Activated naive CD4-positive, alpha-beta T cell (primary cell): Measurements from ENCODE around the gene SKAP1.

ENCODE experiments used
- DNase-seq, 4 experiments: peaks; one replicate each; lab custom pipeline; 2025; lab: John Stamatoyannopoulos, UW

Gene SKAP1

GRCh38 chr17:48241770-48242497, 188.1 kb downstream of the SKAP1 start:
- no peak for DNase-seq

- DNase-seq, result no peak
These were observed 188.9 kb downstream of the SKAP1 start for GRCh38 chr17:48241131-48241591.

GRCh38 chr17:48240562-48241130, 189.4 kb downstream of the SKAP1 start:
- no peak for DNase-seq

DNA sequence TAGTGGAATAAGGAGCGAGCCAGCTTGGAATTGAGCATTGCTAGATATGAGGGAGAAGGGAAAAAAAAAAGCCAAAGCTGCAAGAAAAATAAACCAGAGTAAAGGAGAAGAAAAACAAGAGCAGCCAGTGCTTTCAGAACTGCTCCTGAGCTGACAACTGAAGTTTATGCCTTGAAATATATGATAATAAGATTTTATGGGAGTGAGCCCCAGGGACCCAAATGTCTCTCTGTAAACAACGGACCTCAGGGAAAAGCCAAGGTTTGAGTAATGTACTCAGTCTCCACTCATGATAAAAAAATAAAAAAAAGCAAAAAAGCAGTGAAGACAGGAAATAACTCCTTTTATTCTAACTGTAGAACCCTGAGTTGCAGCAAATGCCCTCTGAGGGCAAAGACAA, 189.9 kb downstream of the SKAP1 start:
- DNase-seq, result no peak

GRCh38 chr17:48239603-48239995, 190.4 kb downstream of the SKAP1 start:
- DNase-seq, result no peak

GRCh38 chr17:48238933-48239602, 190.9 kb downstream of the SKAP1 start:
- DNase-seq, result no peak

DNA sequence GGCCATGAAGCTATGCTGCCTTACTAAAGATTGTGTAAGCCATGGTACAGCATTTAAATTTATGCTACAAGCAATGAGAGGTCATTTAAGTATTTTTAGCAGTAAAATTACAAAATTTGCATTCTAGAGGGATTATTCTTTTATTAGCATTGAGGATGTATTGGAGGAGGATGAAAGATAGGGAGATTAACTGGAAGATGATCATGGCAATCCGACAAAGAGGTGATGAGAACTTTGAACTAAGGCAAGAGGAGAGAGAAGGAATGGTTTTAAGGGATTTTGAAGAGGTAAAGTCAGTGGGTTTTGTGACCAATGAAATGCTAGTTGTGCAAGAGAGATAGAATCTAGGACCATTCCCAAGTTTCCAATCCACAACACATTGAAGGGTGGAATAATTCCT, 192.6 kb downstream of the SKAP1 start:
- no peak for DNase-seq

- no peak for DNase-seq
These were observed 193.3 kb downstream of the SKAP1 start for GRCh38 chr17:48236681-48237134.

DNA sequence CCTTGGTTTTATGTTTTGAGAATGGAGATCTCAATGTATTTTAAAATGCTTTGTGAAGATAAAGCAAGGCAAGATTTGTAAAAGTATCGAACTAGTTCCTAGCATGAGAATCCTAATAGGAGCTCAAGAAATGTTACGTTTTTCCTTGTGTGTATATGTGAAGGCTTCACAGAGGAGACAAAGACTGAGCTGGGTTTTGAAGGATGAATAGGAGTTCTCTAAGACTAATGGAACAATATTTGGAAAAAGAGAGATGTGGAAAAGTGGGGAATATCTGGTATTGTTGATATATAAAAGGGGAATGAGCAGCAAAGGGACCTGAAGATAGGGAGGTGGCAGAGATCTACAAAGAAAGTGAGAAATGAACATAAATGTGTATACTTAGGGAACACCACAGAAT, 195.1 kb downstream of the SKAP1 start:
- DNase-seq, result no peak

GRCh38 chr17:48231995-48232959, 197.7 kb downstream of the SKAP1 start:
- DNase-seq, result no peak

- no peak for DNase-seq
These were observed 200.1 kb downstream of the SKAP1 start for GRCh38 chr17:48229936-48230335.

- DNase-seq, result no peak
These were observed 201.3 kb downstream of the SKAP1 start for GRCh38 chr17:48228720-48229119.

GRCh38 chr17:48225725-48226567, 204.1 kb downstream of the SKAP1 start:
- no peak for DNase-seq

- no peak for DNase-seq
These were observed 206.1 kb downstream of the SKAP1 start for GRCh38 chr17:48223945-48224344.

DNA sequence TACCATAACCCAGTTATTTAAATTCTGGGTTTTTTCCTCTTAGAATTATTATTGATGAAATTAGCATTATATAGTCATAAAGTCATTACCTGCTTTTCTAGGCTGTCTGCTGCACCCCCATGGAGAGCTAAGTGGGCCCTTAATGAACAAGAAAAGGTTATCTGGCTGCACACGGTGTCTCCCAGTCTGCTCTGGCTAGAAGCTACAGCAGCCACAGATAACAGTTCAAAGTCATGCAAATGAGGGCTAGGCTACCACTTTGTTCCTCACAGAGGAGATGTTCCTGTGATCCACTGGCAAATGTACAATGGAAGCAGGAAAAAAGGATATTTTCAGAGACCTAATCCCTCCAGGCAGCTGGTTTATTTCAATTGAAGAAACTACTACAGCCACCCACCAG, 210.4 kb downstream of the SKAP1 start:
- no peak for DNase-seq

DNA sequence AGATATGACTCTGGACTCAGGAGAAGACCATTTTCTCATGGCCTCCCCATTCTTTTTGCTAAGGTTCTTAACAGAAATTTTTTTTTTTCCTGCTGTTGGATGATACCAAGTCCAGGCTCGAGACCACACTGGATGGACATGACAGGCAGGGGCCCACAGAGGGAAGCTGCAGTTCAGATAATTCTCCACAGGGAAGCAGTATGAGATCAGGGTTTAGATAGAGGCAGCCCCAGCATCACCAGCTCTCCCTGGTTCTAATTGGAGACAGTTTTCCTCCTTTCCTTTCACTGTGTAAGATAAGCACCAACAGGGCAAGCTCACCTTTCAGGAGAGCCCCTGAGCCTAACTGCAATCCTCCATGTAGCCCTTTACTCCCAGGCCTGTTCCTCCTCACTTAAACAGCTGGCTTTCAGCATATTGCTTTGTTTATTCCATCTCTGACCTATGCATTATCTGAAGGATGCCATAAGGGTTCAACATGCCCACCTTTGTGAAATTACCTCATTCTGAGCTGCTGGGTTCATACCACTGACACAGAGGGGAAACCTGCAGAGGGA, 214.4 kb downstream of the SKAP1 start:
- DNase-seq, result no peak

- no peak for DNase-seq
These were observed 216.2 kb downstream of the SKAP1 start for GRCh38 chr17:48213797-48214196.

GRCh38 chr17:48211787-48212186, 218.2 kb downstream of the SKAP1 start:
- no peak for DNase-seq

DNA sequence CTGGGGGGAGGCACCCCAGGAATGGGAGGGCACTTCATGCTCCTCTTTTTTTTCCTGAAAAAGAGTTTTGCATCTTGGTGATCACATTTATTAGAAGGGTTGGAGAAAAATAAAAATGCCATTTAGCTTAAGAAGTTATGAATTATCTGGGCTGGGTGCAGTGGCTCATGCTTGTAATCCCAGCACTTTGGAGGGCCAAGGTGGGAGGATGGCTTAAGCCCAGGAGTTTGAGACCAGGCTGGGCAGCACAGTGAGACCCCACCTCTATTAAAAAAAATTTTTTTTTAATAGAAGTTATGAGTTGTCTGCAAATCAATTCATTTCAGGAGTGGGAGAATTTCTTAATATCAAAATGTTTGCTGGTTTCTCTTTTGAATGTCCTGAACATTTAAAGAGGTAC, 219.0 kb downstream of the SKAP1 start:
- no peak for DNase-seq

GRCh38 chr17:48209973-48210372, 220.0 kb downstream of the SKAP1 start:
- DNase-seq, result no peak
